ENCODE data around the gene BMP6.

DNA sequence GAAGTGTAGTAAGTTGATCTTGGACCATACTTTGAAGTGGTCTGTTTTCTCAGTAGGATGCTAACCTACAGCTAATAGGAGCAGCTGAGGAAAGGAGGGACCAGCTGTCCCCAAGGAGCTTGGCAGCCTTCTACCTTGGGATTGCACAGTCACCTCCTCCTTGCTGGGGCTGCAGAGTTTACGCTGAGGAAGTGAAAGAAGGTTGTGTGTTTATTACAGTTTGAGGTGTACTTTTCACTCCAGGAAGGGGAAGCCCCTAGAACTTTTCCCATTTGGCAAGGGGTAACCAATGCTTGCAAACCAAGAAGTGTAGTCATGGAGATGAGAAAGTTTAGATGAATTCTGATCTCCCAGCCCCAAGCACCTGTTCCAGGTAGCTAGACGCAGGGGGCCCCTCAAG, 58.8 kb downstream of the BMP6 start:
- TF ChIP-seq, protein P1, sequence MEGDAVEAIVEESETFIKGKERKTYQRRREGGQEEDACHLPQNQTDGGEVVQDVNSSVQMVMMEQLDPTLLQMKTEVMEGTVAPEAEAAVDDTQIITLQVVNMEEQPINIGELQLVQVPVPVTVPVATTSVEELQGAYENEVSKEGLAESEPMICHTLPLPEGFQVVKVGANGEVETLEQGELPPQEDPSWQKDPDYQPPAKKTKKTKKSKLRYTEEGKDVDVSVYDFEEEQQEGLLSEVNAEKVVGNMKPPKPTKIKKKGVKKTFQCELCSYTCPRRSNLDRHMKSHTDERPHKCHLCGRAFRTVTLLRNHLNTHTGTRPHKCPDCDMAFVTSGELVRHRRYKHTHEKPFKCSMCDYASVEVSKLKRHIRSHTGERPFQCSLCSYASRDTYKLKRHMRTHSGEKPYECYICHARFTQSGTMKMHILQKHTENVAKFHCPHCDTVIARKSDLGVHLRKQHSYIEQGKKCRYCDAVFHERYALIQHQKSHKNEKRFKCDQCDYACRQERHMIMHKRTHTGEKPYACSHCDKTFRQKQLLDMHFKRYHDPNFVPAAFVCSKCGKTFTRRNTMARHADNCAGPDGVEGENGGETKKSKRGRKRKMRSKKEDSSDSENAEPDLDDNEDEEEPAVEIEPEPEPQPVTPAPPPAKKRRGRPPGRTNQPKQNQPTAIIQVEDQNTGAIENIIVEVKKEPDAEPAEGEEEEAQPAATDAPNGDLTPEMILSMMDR (IDR thresholded peaks at IDR 0.05 in 4 of 5, conservative IDR thresholded peaks at IDR 0.05 in 1 of 5) = no peak
- no peak for TF ChIP-seq POLR2A (IDR thresholded peaks at IDR 0.05)

Data from gastrocnemius medialis (tissue), 4 donors.